ENCODE measurements around the gene MON2. TPM values are rescaled to one million over a fixed set of nuclear protein-coding genes. Genes with fewer than 3 reads are reported as not detected.
"Not testable (repeated sequence)": the region's sequence is repeated elsewhere in the genome, so short reads cannot be mapped to it uniquely, and the experiment has no call there.

Gene MON2
- total RNA-seq, 1 donor from 2014 or later = 76.6 TPM

DNA sequence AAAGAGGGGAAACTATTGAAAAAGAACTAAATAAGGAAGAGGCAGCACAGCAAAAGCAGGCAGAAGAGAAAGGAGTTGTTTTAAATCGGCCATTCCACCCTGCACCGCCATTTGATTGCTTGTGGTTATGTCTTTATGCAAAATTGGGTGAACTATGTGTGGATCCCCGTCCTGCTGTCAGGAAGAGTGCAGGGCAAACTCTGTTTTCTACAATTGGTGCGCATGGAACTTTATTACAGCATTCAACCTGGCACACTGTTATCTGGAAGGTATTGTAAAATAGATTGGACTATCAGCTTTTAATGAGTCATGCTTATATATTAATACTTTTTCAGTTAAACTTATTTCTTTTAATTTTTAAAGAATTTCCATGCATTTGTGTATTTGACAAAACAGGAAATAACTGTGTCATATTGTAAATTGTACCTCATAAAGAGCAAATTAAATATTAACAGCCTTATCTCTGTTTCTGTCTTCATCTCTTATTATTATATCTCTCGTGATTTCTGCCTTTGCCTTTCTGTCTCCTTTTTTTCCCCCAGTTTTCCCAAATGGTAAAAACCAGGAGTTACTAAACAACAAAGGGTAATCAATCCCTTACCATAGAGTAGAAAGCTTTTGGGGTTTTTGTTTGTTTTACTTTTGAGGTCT lies 86.4 kb downstream of the MON2 start:
- H3K9me3 Mint-ChIP-seq = peaks cover 4% of the 10 kb centered on the region
- H3K36me3 Mint-ChIP-seq = peaks cover 31% of the 10 kb centered on the region
- no peaks in the 10 kb centered on the region for H3K4me1 Mint-ChIP-seq
- H3K4me3 Mint-ChIP-seq = no peak overlapping the region
- H3K27ac Mint-ChIP-seq = no peak overlapping the region
- DNase-seq (ENCODE audit: low spot score in 2 of 2, unreplicated experiment in 2 of 2) = no peak
- TF ChIP-seq, protein P1, sequence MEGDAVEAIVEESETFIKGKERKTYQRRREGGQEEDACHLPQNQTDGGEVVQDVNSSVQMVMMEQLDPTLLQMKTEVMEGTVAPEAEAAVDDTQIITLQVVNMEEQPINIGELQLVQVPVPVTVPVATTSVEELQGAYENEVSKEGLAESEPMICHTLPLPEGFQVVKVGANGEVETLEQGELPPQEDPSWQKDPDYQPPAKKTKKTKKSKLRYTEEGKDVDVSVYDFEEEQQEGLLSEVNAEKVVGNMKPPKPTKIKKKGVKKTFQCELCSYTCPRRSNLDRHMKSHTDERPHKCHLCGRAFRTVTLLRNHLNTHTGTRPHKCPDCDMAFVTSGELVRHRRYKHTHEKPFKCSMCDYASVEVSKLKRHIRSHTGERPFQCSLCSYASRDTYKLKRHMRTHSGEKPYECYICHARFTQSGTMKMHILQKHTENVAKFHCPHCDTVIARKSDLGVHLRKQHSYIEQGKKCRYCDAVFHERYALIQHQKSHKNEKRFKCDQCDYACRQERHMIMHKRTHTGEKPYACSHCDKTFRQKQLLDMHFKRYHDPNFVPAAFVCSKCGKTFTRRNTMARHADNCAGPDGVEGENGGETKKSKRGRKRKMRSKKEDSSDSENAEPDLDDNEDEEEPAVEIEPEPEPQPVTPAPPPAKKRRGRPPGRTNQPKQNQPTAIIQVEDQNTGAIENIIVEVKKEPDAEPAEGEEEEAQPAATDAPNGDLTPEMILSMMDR (IDR thresholded peaks at IDR 0.05; ENCODE audit: unreplicated experiment) = no peak
- no peaks in the 10 kb centered on the region for H3K27me3 Mint-ChIP-seq (ENCODE audit: low read depth)

DNA sequence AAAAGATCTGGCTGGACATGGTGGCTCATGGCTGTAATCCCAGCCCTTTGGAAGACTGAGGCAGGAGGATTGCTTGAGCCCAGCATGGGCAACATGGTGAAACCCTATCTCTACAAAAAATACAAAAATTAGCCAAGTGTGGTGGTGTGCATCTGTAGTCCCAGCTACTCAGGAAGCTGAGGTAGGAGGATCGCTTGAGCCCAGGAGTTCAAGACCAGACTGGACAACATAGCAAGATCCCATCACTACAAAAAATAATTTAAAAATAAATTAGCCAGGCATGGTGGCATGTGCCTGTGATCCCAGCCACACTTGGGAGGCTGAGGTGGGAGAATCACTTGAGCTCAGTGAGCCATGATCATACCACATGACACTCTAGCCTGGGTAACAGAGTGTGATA lies 92.7 kb downstream of the MON2 start:
- H3K27me3 Mint-ChIP-seq (ENCODE audit: low read depth); H3K4me1 Mint-ChIP-seq; H3K27ac Mint-ChIP-seq; H3K9me3 Mint-ChIP-seq; DNase-seq (ENCODE audit: low spot score in 2 of 2, unreplicated experiment in 2 of 2); H3K4me3 Mint-ChIP-seq: not testable (repeated sequence)
- peaks cover 25% of the 10 kb centered on the region for H3K36me3 Mint-ChIP-seq

DNA sequence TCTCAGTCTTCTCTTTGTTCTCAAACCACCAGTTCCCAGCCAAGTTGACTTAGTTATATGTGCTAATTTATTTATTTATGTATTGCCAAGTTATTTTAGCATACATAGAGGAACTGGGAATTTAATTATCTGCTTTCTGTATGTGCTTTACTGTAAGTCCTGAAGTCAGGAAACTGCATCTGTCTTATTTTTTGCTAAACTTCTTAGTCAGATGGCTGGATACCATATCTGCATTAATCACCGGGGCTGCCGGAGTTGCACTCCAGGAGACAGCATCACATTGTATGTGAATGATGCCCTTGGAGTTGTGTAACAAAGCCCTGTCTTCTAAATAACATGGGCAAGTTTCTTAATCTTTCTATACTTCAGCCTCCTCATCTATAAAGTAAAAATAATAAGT lies 96.2 kb downstream of the MON2 start:
- Mint-ChIP-seq H3K27ac (no peak overlapping the region), H3K27me3 (ENCODE audit: low read depth) (no peaks in the 10 kb centered on the region), H3K4me3 (no peak overlapping the region), H3K4me1 (peaks cover 6% of the 10 kb centered on the region), H3K9me3 (no peaks in the 10 kb centered on the region), H3K36me3 (peaks cover 16% of the 10 kb centered on the region)
- TF ChIP-seq, protein P1 (IDR thresholded peaks at IDR 0.05; ENCODE audit: unreplicated experiment) = no peak
- no peak for DNase-seq (ENCODE audit: low spot score in 2 of 2, unreplicated experiment in 2 of 2)

DNA sequence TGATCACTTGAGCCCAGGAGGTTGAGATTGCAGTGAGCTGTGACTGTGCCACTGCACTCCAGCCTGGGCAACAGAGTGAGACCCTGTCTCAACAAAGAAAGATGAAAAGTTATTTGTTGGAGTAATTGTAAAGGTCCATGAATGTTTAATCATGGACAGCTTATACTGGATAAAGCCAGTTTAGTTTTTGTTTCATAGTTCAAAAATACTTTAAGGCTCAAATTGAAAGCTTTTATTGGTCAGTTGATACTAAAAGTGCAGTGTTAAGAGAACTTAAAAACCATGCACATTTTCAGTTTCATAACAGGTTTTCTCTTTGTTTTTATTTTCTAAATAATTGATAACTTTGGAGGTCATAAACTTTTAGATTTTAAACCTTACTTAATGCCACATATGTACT lies 108.4 kb downstream of the MON2 start:
- Mint-ChIP-seq H3K27ac (no peak overlapping the region), H3K36me3 (peaks cover 15% of the 10 kb centered on the region), H3K4me3 (no peak overlapping the region)

DNA sequence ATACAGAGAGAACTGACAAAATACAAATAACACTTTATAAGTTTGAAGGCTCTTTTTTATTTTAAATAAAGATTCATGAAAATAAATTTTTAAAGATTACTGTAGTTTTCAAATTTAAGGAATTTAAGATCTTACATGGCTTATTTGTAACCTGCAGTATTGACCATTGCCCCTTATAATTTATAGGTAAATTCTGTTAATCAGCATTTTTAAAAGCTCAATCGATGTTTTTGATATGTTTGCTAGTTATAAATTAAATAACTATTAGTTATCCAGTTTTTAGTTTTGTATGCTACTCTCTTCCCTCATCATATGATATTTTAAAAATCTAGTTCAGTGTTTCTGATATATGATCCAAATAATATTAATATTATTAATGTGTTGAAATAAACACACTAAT lies 109.9 kb downstream of the MON2 start:
- Mint-ChIP-seq H3K9me3 (no peaks in the 10 kb centered on the region), H3K36me3 (peaks cover 7% of the 10 kb centered on the region), H3K4me1 (no peaks in the 10 kb centered on the region), H3K27ac (no peak overlapping the region), H3K27me3 (ENCODE audit: low read depth) (no peaks in the 10 kb centered on the region), H3K4me3 (no peak overlapping the region)
- no peak for DNase-seq (ENCODE audit: low spot score in 2 of 2, unreplicated experiment in 2 of 2)
- TF ChIP-seq, protein P1 (IDR thresholded peaks at IDR 0.05; ENCODE audit: unreplicated experiment) = no peak

More for the DNA sequence above, 108.4 kb downstream of the MON2 start:
- Mint-ChIP-seq H3K9me3 (no peaks in the 10 kb centered on the region), H3K4me1 (no peaks in the 10 kb centered on the region), H3K27me3 (ENCODE audit: low read depth) (no peaks in the 10 kb centered on the region)
- no peak for DNase-seq (ENCODE audit: low spot score in 2 of 2, unreplicated experiment in 2 of 2)
- TF ChIP-seq, protein P1 (IDR thresholded peaks at IDR 0.05; ENCODE audit: unreplicated experiment) = no peak

DNA sequence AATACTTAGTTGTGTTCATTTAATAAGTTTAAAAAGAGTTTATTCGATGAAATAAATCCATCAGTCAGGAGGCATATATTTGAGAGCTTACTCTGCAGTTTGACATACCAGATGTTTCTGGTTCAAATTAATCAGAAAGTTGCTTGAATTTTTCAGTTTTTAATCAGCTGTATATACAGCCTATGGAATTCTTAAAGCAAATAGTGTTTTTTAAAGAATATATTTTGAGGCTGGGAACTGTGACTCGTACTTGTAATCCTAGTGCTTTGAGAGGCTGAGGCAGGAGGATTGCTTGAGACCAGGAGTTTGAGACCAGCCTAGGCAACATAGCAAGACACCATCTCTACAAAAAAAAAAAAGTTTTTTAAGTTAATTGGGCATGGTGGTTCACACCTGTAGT lies 112.1 kb downstream of the MON2 start:
- Mint-ChIP-seq H3K4me3 (no peak overlapping the region), H3K4me1 (peaks cover 2% of the 10 kb centered on the region), H3K27ac (no peak overlapping the region), H3K27me3 (ENCODE audit: low read depth) (no peaks in the 10 kb centered on the region), H3K9me3 (no peaks in the 10 kb centered on the region), H3K36me3 (peaks cover 12% of the 10 kb centered on the region)
- TF ChIP-seq, protein P1 (IDR thresholded peaks at IDR 0.05; ENCODE audit: unreplicated experiment) = no peak
- no peak for DNase-seq (ENCODE audit: low spot score in 2 of 2, unreplicated experiment in 2 of 2)

Measured in mesothelial cell of epicardium (in vitro differentiated cells).